ENCODE data around the gene MAB21L4.

- TF ChIP-seq CTCF (IDR thresholded peaks at IDR 0.05; ENCODE audit: insufficient read depth, low read depth, low read length) (no peak), EZH2 (IDR thresholded peaks at IDR 0.05; ENCODE audit: insufficient read depth, low read length) (no peak)
Measured at GRCh38 chr2:240858871-240859270, 37.1 kb downstream of the MAB21L4 start.
